ENCODE data around the gene ARMH2.
"Not testable (repeated sequence)": the region's sequence is repeated elsewhere in the genome, so short reads cannot be mapped to it uniquely, and the experiment has no call there.

Gene ARMH2

DNA sequence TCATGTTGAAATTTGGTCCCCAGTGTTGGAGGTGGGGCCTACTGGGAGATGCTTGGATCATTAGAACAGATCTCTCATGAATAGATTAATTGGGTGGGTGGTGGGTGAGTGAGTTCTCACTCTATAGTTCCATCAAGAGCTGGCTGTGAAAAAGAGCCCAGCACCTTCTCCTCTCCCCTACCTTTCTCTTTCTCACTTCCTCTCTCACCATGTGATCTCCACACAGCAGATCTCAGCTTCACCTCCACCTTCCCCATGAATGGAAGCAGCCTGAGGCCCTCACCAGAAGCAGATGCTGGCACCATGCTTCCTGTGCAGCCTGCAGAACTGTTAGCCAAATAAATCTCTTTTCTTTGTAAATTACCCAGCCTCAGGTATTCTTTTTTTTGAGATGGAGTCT lies 36.9 kb downstream of the ARMH2 start:
- DNase-seq: no peak

GRCh38 chr6:24761193-24761835 lies 37.4 kb downstream of the ARMH2 start:
- no peak for DNase-seq

DNA sequence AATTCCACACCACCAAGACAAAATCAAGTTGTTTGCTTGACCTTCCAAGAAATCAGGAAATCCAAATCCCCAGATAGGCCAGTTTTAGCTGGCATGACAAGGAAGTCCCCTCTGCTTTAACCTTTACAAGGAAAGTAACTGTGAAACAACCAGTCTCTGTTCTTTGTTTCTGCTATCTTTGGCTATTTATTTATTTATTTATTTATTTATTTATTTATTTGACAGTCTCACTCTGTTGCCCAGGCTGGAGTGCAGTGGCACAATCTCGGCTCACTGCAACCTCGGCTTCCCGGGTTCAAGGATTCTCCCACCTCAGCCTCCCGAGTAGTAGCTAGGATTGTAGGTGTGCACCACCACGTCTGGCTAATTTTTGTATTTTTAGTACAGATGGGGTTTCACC lies 38.5 kb downstream of the ARMH2 start:
- no peak for DNase-seq

GRCh38 chr6:24759718-24760117 lies 39.0 kb downstream of the ARMH2 start:
- DNase-seq: no peak

GRCh38 chr6:24757611-24758010 lies 41.1 kb downstream of the ARMH2 start:
- DNase-seq: no peak

GRCh38 chr6:24755279-24755678 lies 43.4 kb downstream of the ARMH2 start:
- DNase-seq: no peak

DNA sequence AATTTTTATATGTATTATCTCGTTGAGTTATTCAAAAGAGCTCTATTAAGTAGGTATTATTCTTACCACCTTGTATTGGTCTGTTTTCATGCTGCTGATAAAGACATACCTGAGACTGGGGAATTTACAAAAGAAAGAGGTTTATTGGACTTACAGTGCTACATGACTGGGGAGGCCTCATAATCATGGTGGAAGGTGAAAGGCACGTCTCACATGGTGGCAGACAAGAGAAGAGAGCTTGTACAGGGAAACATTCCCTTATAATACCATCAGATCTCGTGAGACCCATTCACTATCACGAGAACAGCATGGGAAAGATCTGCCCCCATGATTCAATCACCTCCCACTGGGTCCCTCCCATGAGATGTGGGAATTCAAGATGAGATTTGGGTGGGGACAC lies 44.3 kb downstream of the ARMH2 start:
- not testable (repeated sequence) for DNase-seq

DNA sequence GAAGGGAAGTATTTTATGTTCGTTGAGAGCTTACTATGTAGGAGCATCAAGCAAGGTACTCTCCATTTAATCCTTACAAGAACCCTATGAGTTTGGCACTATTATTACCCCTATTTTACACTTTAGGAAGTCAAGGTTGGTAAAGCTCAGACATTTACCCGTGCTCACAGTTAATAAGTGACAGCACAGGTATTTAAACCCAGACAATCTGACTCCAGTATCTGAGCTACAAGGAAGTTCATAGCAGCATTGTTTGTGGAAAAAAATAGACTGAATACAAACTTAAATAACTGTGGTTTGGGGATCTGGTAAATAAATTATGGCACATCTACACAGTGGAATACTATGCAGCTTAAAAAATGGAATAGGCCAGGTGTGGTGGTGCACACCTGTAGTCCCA lies 45.2 kb downstream of the ARMH2 start:
- no peak for DNase-seq

DNA sequence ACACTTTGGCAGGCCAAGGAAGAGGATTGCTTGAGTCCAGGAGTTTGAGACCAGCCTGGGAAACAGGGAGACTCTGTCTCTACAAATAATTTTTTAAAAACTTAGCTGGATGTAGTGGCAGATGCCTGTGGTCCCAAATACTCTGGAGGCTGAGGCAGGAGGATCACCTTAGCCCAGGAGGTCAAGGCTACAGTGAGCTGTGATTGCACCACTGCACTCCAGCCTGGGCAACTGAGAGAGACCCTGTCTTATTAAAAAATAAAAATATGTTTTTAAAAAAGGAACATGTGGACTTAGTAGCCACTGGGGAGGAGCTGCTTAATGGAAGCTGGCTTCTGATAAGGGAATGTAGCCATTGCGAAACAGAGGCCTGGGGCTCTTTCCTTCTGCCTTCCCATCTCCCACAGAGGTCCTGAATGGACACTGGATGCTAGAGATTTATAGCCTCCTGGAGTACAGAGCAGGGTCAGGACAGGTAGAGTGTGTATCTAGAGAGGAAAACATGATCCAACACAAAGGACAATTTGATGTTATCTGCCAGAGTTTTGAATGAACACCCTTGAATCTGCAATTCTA lies 45.7 kb downstream of the ARMH2 start:
- no peak for DNase-seq

- DNase-seq: no peak
Observed at GRCh38 chr6:24752503-24752902, 46.2 kb downstream of the ARMH2 start.

DNA sequence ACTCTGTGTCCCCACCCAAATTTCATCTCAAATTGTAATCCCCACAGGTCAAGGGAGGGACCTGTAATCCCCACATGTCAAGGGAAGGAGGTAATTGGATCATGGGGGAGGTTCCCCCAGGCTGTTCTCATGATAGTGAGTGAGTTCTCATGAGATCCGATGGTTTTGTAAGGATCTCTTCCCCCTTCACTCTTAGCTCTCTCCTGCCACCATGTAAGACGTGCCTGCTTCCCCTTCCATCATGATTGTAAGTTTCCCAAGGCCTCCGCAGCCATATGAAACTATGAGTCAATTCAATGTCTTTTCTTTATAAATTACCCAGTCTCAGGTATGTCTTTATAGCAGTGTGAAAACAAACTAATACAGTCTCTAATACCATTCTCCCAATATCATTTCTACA lies 47.8 kb downstream of the ARMH2 start:
- not testable (repeated sequence) for DNase-seq

GRCh38 chr6:24749297-24749696 lies 49.4 kb downstream of the ARMH2 start:
- DNase-seq: no peak

Data from NCI-H1092 (cell line).